CD4-positive, alpha-beta T cell treated with Interleukin-12 subunit alpha and Interleukin-12 subunit beta, for 1 hour (primary cell): ENCODE results near the gene AP2A1.
"Not testable (repeated sequence)": the region's sequence is repeated elsewhere in the genome, so short reads cannot be mapped to it uniquely, and the experiment has no call there.

Experiments used
- DNase-seq: peaks from one replicate; pipeline ENCODE4 v3.0.0-alpha.2; 2020

AP2A1 gene

GRCh38 chr19:49814010-49814409 lies 47.2 kb downstream of the AP2A1 start:
- no peak for DNase-seq

GRCh38 chr19:49816590-49816989 lies 49.8 kb downstream of the AP2A1 start:
- DNase-seq, result no peak

DNA sequence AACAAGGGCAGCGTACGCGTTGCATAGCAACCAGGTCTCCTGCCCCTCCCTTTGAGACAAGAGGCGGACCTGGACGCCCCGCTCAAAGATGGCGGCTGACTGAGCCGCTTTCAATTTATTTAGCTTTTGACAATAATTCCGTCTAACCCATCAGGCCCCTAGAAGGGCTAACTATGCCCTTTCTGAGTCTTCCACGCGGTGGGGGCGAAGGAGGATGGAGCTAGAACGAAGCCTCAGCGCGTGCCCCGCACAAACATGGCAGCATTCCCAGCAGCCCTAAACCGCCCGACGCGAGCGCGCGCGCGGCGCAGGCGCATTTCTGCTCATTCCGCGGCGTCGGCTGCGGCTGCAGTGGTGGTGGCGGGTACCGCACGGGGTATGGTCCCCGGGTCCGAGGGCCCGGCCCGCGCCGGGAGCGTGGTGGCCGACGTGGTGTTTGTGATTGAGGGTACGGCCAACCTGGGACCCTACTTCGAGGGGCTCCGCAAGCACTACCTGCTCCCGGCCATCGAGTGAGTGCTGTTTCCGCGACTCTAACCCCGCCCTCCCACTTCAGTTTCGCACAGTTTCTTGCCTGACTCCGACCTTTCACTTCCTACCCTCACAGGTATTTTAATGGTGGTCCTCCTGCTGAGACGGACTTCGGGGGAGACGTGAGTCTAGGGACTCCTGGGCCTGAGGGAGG lies 51.3 kb downstream of the AP2A1 start, which contains the start of gene MED25:
TSS of gene MED25 (plus strand) at position 326 of the 685 bp plus-strand sequence. CDS start at position 379, 53 bp downstream.
- peak; percentile 91 for DNase-seq

- DNase-seq, result no peak
Observed at GRCh38 chr19:49818649-49819370, 52.0 kb downstream of the AP2A1 start.

DNA sequence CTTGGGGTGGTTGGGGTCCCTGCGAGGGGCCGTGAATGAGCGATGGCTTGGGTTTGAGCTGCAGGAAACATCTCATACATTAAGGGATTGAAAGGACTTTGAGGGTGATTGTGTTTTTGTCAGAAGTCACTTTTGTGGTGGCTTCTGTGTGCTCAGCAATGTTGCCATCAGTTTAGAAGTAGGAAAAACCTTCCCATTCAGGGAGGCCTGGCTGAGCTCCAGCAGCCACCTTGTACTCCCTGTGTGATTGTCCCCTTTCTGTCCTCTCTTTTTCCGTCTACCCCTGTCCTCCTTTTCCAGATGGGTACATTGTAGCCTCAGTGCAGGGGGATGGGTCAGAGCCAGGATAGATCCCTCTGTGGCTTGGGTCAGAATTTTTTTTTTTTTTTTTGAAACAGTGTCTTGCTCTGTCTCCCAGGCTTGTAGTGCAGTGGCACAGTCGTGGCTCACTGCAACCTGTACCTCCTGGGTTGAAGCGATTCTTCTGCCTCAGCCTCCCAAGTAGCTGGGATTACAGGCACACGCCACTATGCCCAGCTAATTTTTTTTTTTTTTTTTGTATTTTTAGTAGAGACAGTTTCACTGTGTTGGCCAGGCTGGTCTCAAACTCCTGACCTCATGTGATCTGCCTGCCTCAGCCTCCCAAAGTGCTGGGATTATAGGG lies 52.8 kb downstream of the AP2A1 start:
- not testable (repeated sequence) for DNase-seq

GRCh38 chr19:49820125-49820524 lies 53.3 kb downstream of the AP2A1 start:
- DNase-seq, result no peak

- DNase-seq, result no peak
Observed at GRCh38 chr19:49823472-49823871, 56.7 kb downstream of the AP2A1 start.

GRCh38 chr19:49824662-49825061 lies 57.9 kb downstream of the AP2A1 start:
- DNase-seq, result no peak

GRCh38 chr19:49827034-49827433 lies 60.2 kb downstream of the AP2A1 start:
- no peak for DNase-seq

DNA sequence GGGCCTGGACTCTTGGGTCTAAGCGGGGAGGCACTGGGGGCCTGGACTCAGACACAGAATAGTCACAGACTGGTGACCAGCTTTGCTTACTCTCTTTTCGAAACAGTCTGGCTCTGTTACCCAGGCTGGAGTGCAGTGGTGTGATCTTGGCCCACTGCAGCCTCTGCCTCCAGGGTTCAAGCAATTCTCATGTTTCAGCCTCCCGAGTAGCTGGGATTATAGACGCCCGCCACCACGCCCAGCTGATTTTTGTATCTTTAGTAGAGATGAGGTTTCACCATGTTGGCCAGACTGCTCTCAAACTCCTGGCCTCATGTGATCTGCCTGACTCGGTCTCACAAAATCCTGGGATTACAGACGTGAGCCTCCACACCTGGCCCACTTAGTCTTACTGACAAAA lies 62.4 kb downstream of the AP2A1 start:
- DNase-seq, result no peak

DNA sequence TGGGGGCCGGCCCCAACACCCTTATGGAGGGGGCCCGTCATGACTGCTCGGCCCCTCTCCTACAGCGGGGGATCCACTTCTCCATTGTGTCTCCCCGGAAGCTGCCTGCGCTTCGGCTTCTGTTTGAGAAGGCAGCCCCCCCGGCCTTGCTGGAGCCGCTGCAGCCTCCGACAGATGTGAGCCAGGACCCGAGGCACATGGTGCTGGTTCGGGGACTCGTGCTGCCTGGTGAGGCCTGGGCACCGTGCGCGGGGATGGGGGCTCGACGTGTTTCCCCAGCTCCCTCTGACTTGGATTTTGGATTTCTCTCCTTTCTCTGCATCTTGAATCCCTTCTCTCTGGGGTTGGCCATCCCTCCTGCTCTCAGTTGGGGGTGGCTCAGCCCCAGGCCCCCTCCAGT lies 62.9 kb downstream of the AP2A1 start:
- DNase-seq, result no peak

DNA sequence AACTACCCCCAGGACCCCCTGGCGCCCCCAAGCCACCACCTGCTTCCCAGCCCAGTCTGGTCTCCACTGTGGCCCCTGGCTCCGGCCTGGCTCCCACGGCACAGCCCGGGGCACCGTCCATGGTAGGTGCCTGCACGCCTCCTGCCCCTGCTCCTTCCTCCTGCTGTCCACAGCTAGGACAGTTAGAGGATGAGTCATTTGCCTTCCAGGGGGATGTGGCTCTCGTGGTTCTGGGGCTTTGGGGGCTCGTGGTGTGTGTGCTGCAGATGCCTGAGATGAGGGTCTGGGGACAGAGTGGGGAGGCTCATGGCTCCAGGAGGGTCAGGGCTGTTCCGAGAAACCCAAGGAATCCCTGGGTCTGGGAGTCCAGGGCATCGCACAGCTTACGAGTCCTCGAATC lies 64.0 kb downstream of the AP2A1 start:
- DNase-seq, result no peak

DNA sequence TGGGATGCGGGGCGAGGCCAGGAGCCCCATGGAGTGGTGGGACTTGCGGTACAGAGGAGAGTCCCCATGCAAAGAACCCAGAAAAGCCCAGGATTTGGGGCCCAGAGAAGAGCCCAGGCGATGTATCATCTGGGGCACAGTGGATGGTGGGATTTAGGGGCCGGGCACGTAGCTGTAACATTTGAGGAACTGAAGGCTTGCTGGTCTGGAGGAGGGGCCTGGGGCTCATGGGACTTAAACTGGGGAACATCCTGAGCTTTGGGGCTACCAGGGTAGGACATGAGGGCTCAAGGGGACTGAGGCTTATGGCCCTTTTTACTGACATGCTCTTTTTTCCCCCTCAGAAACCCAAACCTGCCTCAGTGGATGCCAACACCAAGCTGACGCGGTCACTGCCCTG lies 64.8 kb downstream of the AP2A1 start:
- DNase-seq, result no peak

- no peak for DNase-seq
Observed at GRCh38 chr19:49832556-49832955, 65.8 kb downstream of the AP2A1 start.

GRCh38 chr19:49833599-49833998 lies 66.8 kb downstream of the AP2A1 start:
- DNase-seq, result no peak

GRCh38 chr19:49835562-49835961 lies 68.8 kb downstream of the AP2A1 start:
- no peak for DNase-seq

GRCh38 chr19:49836176-49837008 lies 69.6 kb downstream of the AP2A1 start:
- DNase-seq, result no peak

GRCh38 chr19:49837009-49837310 lies 70.2 kb downstream of the AP2A1 start:
- DNase-seq, result no peak

GRCh38 chr19:49837425-49837824 lies 70.6 kb downstream of the AP2A1 start:
- no peak for DNase-seq

- DNase-seq, result no peak
Observed at GRCh38 chr19:49838885-49839588, 72.2 kb downstream of the AP2A1 start.

DNA sequence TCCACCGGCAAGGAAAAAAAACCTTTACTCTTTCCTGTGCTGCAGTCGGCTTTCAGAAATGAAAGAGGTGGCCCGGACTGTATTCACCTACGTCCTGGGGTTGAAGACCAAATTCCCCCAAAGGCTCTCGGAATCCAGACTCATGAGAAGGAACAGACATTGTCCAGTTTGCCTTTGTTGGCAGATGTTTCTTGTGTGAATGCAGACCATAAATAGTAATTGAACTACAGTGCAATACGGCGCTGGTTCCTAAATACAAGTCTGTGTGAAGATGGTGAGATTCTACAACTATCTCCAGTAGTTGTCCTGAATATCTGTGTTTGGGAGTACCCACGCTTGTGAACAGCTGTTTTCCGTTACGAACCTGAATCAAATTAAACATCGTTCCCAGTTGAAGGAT lies 72.9 kb downstream of the AP2A1 start:
- no peak for DNase-seq

- DNase-seq, result no peak
Observed at GRCh38 chr19:49840321-49840720, 73.5 kb downstream of the AP2A1 start.
